ENCODE results near the gene CGGBP1.

CGGBP1 gene

GRCh38 chr3:88084097-88084501 lies 25.3 kb upstream of the CGGBP1 start:
- no peak overlapping the region for H3K4me3 ChIP-seq (ENCODE audit: low read depth, low read length)
- TF ChIP-seq CTCF (IDR thresholded peaks at IDR 0.05; ENCODE audit: insufficient read depth, low read depth, low read length, missing control alignments), result no peak
- no peak for DNase-seq (ENCODE audit: low read depth)

GRCh38 chr3:88082854-88083253 lies 24.0 kb upstream of the CGGBP1 start:
- no peak overlapping the region for H3K4me3 ChIP-seq (ENCODE audit: low read depth, low read length)
- no peak for DNase-seq (ENCODE audit: low read depth)
- TF ChIP-seq CTCF (IDR thresholded peaks at IDR 0.05; ENCODE audit: insufficient read depth, low read depth, low read length, missing control alignments), result no peak

- H3K4me3 ChIP-seq (ENCODE audit: low read depth, low read length), result no peak overlapping the region
- no peak for DNase-seq (ENCODE audit: low read depth)
- no peak for TF ChIP-seq CTCF (IDR thresholded peaks at IDR 0.05; ENCODE audit: insufficient read depth, low read depth, low read length, missing control alignments)
Observed at GRCh38 chr3:88078932-88079331, 20.1 kb upstream of the CGGBP1 start.

GRCh38 chr3:88076712-88077111 lies 17.9 kb upstream of the CGGBP1 start:
- DNase-seq (ENCODE audit: low read depth), result no peak
- TF ChIP-seq CTCF (IDR thresholded peaks at IDR 0.05; ENCODE audit: insufficient read depth, low read depth, low read length, missing control alignments), result no peak
- no peak overlapping the region for H3K4me3 ChIP-seq (ENCODE audit: low read depth, low read length)

- no peak for TF ChIP-seq CTCF (IDR thresholded peaks at IDR 0.05; ENCODE audit: insufficient read depth, low read depth, low read length, missing control alignments)
- H3K4me3 ChIP-seq (ENCODE audit: low read depth, low read length), result no peak overlapping the region
- no peak for DNase-seq (ENCODE audit: low read depth)
Observed at GRCh38 chr3:88075497-88075896, 16.7 kb upstream of the CGGBP1 start.

- TF ChIP-seq CTCF (IDR thresholded peaks at IDR 0.05; ENCODE audit: insufficient read depth, low read depth, low read length, missing control alignments), result no peak
- no peak for DNase-seq (ENCODE audit: low read depth)
- no peak overlapping the region for H3K4me3 ChIP-seq (ENCODE audit: low read depth, low read length)
Observed at GRCh38 chr3:88075072-88075471, 16.3 kb upstream of the CGGBP1 start.

- TF ChIP-seq CTCF (IDR thresholded peaks at IDR 0.05; ENCODE audit: insufficient read depth, low read depth, low read length, missing control alignments), result no peak
- H3K4me3 ChIP-seq (ENCODE audit: low read depth, low read length), result peak overlapping the region; percentile 67
- no peak for DNase-seq (ENCODE audit: low read depth)
Observed at GRCh38 chr3:88061746-88062145, 2.9 kb upstream of the CGGBP1 start.

All from GM12865 (cell line).